ENCODE results near the gene COL8A2. TPM values are rescaled to one million over a fixed set of nuclear protein-coding genes. Genes with fewer than 3 reads are reported as not detected.

Gene COL8A2
- total RNA-seq, 2 donors from 2014 or later = 0.18 to 0.40 TPM

GRCh38 chr1:36144413-36144812, 19.4 kb upstream of the COL8A2 start:
- Histone ChIP-seq H3K36me3 (ENCODE audit: control insufficient read depth, insufficient read depth, low read length) (peaks cover 15% of the 10 kb centered on the region), H3K4me1 (ENCODE audit: control insufficient read depth, insufficient read depth, low read length) (no peaks in the 10 kb centered on the region), H3K27me3 (ENCODE audit: control insufficient read depth, insufficient read depth, low read length, poor library complexity, severe bottlenecking) (no peaks in the 10 kb centered on the region), H3K9ac (ENCODE audit: extremely low read depth, low read length, poor library complexity, severe bottlenecking) (no peak overlapping the region), H3K4me3 (ENCODE audit: low read length) (no peak overlapping the region), H3K27ac (ENCODE audit: low read depth, low read length) (no peak overlapping the region), H3K9me3 (ENCODE audit: control insufficient read depth, low read length) (peaks cover 8% of the 10 kb centered on the region)
- H3K9me3 Mint-ChIP-seq = peaks cover 2% of the 10 kb centered on the region
- DNase-seq = no peak
- no peaks in the 10 kb centered on the region for H3K4me1 Mint-ChIP-seq
- no peaks in the 10 kb centered on the region for H3K27me3 Mint-ChIP-seq (ENCODE audit: insufficient read depth)
- no peak for TF ChIP-seq CTCF (conservative IDR thresholded peaks at IDR 0.05)
- H3K27ac Mint-ChIP-seq = no peak overlapping the region
- H3K36me3 Mint-ChIP-seq (ENCODE audit: low read depth) = peaks cover 38% of the 10 kb centered on the region
- H3K4me3 Mint-ChIP-seq = no peak overlapping the region
- WGBS, 2 experiments (ENCODE audit: insufficient coverage in 1 of 2, insufficient read length in 1 of 2) = 90 to 93% methylated on average over 2 of the region's 2 CpGs

- H3K4me3 Mint-ChIP-seq = no peak overlapping the region
- no peak overlapping the region for H3K27ac ChIP-seq (ENCODE audit: low read depth, low read length)
- H3K9me3 ChIP-seq (ENCODE audit: control insufficient read depth, low read length) = peaks cover 8% of the 10 kb centered on the region
- no peak overlapping the region for H3K27ac Mint-ChIP-seq
- TF ChIP-seq CTCF (conservative IDR thresholded peaks at IDR 0.05) = no peak
- H3K27me3 Mint-ChIP-seq (ENCODE audit: insufficient read depth) = no peaks in the 10 kb centered on the region
- H3K36me3 Mint-ChIP-seq (ENCODE audit: low read depth) = peaks cover 38% of the 10 kb centered on the region
- H3K4me1 Mint-ChIP-seq = no peaks in the 10 kb centered on the region
- H3K9ac ChIP-seq (ENCODE audit: extremely low read depth, low read length, poor library complexity, severe bottlenecking) = no peak overlapping the region
- 95 to 97% methylated on average over 4 of the region's 4 CpGs for WGBS, 2 experiments (ENCODE audit: insufficient coverage in 1 of 2, insufficient read length in 1 of 2)
- no peak for DNase-seq
- H3K36me3 ChIP-seq (ENCODE audit: control insufficient read depth, insufficient read depth, low read length) = peaks cover 17% of the 10 kb centered on the region
- H3K27me3 ChIP-seq (ENCODE audit: control insufficient read depth, insufficient read depth, low read length, poor library complexity, severe bottlenecking) = no peaks in the 10 kb centered on the region
- H3K9me3 Mint-ChIP-seq = peaks cover 2% of the 10 kb centered on the region
- H3K4me1 ChIP-seq (ENCODE audit: control insufficient read depth, insufficient read depth, low read length) = no peaks in the 10 kb centered on the region
- H3K4me3 ChIP-seq (ENCODE audit: low read length) = no peak overlapping the region
Measured at GRCh38 chr1:36143424-36143823, 18.4 kb upstream of the COL8A2 start.

GRCh38 chr1:36142121-36142520, 17.1 kb upstream of the COL8A2 start:
- Histone ChIP-seq H3K9me3 (ENCODE audit: control insufficient read depth, low read length) (peaks cover 8% of the 10 kb centered on the region), H3K27me3 (ENCODE audit: control insufficient read depth, insufficient read depth, low read length, poor library complexity, severe bottlenecking) (no peaks in the 10 kb centered on the region), H3K9ac (ENCODE audit: extremely low read depth, low read length, poor library complexity, severe bottlenecking) (no peak overlapping the region), H3K4me3 (ENCODE audit: low read length) (no peak overlapping the region), H3K27ac (ENCODE audit: low read depth, low read length) (no peak overlapping the region), H3K4me1 (ENCODE audit: control insufficient read depth, insufficient read depth, low read length) (no peaks in the 10 kb centered on the region), H3K36me3 (ENCODE audit: control insufficient read depth, insufficient read depth, low read length) (peaks cover 30% of the 10 kb centered on the region)
- no peaks in the 10 kb centered on the region for H3K4me1 Mint-ChIP-seq
- 90 to 91% methylated on average over 1 of the region's 1 CpG for WGBS, 2 experiments (ENCODE audit: insufficient coverage in 1 of 2, insufficient read length in 1 of 2)
- peaks cover 38% of the 10 kb centered on the region for H3K36me3 Mint-ChIP-seq (ENCODE audit: low read depth)
- no peak overlapping the region for H3K27ac Mint-ChIP-seq
- no peak for TF ChIP-seq CTCF (conservative IDR thresholded peaks at IDR 0.05)
- no peak overlapping the region for H3K4me3 Mint-ChIP-seq
- no peaks in the 10 kb centered on the region for H3K27me3 Mint-ChIP-seq (ENCODE audit: insufficient read depth)
- no peak for DNase-seq
- H3K9me3 Mint-ChIP-seq = peaks cover 2% of the 10 kb centered on the region

Measured in endodermal cell (in vitro differentiated cells).